Ramos (cell line): ENCODE results near the gene TEX13D.

Source experiments
- in situ Hi-C: fragments of 300-500 bp; cut with MboI; formaldehyde crosslinking; loops from one replicate; pipeline ENCODE4 v1.14.3; 2022; ENCODE audit warnings: low sequenced_read_pairs; ENCODE audit not compliant: unreplicated experiment

The TEX13D gene

GRCh38 chrX:124347242-124347641 lies 14.8 kb downstream of the TEX13D start:
- in situ Hi-C loops: no loop called here

- in situ Hi-C loops: no loop called here
Observed at GRCh38 chrX:124348182-124348581, 15.7 kb downstream of the TEX13D start.

GRCh38 chrX:124348885-124349453 lies 16.5 kb downstream of the TEX13D start:
- in situ Hi-C loops: no loop called here

- in situ Hi-C loops: no loop called here
Observed at GRCh38 chrX:124354648-124355047, 22.2 kb downstream of the TEX13D start.

GRCh38 chrX:124358800-124359383 lies 26.4 kb downstream of the TEX13D start:
- in situ Hi-C loops: no loop called here

- in situ Hi-C loops: no loop called here
Observed at GRCh38 chrX:124362072-124362471, 29.6 kb downstream of the TEX13D start.

- in situ Hi-C loops: no loop called here
Observed at GRCh38 chrX:124362761-124363160, 30.3 kb downstream of the TEX13D start.

GRCh38 chrX:124369722-124370121 lies 37.3 kb downstream of the TEX13D start:
- in situ Hi-C loops: no loop called here

- in situ Hi-C loops: no loop called here
Observed at GRCh38 chrX:124373348-124373747, 40.9 kb downstream of the TEX13D start.

GRCh38 chrX:124378643-124379042 lies 46.2 kb downstream of the TEX13D start:
- in situ Hi-C loops: loop anchor here (25.0 kb wide), 1 partner anchor 416 kb away; the partner anchor contains the start of gene STAG2

- in situ Hi-C loops: loop anchor here (25.0 kb wide), 1 partner anchor 421 kb away; the partner anchor contains the start of gene STAG2
Observed at GRCh38 chrX:124383354-124383753, 50.9 kb downstream of the TEX13D start.

GRCh38 chrX:124386401-124386800 lies 53.9 kb downstream of the TEX13D start:
- in situ Hi-C loops: loop anchor here (25.0 kb wide), 1 partner anchor 424 kb away; the partner anchor contains the start of gene STAG2
